GM21447 (cell line): Measurements from ENCODE around the gene BRD4.
"Not testable (repeated sequence)": the region's sequence is repeated elsewhere in the genome, so short reads cannot be mapped to it uniquely, and the experiment has no call there.

Source experiments
- ATAC-seq: cut with Tn5 transposase; IDR thresholded peaks from one replicate; pipeline ENCODE4 v1.9.1; 2021; ENCODE audit not compliant: unreplicated experiment

The BRD4 gene

DNA sequence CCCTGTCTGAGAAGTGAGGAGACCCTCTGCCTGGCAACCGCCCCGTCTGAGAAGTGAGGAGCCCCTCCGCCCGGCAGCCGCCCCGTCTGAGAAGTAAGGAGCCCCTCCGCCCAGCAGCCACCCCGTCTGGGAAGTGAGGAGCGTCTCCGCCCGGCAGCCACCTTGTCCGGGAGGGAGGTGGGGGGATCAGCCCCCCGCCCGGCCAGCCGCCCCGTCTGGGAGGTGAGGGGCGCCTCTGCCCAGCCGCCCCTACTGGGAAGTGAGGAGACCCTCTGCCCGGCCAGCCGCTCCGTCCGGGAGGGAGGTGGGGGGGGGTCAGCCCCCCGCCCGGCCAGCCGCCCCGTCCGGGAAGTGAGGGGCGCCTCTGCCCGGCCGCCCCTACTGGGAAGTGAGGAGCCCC, 30.7 kb upstream of the BRD4 start:
- ATAC-seq: not testable (repeated sequence)

DNA sequence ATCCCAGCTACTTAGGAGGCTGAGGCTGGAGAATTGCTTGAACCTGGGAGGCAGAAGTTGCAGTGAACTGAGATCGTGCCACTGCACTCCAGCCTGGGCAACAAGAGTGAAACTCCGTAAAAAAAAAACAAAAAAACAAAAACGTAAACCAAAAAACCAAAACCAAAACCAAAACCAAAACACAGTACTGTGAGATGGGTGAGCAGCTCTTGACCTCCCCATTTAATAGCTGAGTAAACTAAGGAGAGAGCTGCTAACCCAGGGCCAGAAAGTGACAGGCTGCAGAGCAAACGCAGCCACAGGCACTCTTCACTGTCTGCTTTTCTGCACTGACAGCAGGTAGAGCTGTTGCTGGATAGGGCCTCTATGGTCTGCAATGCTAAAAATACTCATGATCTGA, 27.7 kb upstream of the BRD4 start:
- ATAC-seq: not testable (repeated sequence)

DNA sequence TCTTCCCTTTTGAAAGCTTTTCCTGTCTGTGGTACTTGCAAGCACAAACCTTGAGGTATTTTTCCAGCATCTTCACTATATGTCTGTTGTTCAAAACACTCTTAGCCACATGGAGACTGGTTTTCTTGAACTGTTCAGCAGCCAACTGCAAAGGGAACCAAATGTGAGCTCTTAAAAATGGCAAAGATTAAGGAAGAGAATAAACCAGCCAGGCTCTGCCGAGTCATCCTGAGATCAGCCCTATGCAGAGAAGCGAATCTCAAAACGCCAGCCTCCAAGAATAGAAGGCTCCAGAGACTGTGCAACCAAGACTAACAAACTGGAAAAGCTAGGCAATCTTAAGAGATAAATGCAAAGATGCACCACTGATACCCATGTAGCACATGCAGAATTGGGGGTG, 26.6 kb upstream of the BRD4 start:
- no peak for ATAC-seq

DNA sequence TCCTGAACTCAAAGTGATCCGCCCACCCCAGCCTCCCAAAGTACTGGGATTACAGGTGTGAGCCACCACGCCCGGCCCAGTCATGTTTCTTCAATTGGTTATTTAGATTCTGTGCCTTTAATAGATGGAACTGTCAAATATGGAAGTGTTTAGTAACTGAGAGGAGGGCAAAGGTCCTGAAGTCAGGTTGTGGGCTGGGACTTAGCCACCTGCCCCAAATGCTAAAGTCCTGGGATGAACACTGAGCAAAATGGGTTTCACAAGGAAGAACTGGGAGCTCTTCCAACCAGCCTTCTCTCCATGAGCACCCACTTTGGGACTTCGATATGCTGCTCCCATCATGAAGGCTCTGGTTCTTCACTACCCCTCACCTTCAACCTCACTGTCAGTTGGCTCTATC, 25.6 kb upstream of the BRD4 start:
- ATAC-seq: no peak

DNA sequence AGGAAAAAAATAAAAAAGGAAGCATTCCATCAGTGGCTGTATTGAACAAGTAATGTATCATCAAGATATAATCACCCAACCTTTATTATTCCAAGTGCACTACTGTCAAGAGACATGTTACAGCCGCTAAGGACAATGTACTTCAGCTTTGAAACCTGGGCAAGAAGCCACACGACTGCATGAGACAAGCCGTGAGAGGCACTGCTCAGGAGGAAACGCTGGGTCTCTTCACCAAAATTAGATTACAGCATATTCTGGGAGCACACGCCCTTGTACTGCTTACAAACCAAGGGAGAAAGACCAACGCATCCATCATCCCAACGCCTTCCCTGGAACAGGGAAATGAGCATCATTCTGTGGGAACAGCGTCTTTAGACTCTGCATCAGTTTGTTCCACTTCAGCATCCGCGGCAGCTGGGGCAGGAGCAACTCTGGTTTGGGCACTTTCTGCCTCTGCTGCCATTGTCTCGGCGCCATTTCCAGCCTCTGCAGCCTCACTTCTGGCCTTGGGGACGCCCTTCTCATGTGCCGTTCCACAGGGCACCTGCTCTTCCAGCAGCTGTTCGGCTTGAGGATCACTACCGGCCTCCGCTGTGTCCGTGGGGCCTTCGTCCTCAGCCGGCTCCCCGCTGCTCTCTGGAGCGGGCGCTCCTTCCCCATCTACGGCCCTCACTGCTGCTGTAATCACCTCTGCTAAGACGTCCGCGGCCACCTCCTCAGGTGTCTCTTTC, 22.4 kb upstream of the BRD4 start:
- ATAC-seq: no peak

DNA sequence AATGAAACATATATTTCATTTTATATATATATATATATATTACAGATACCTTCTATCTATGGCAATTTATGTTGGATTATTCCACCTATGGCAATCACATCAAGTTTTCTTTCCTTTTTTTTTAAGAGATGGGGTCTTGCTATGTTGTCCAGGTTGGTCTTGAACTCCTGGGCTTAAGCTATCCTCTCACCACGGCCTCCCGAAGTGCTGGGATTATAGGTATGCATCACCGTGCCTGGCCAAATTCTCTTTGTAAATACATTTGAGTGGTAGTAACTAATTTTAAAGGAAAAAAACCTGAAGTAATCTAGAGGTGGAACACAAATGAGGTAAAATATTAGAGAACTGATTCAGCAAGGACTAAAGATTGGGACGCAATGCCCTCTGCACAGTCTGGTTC, 21.6 kb upstream of the BRD4 start:
- no peak for ATAC-seq

DNA sequence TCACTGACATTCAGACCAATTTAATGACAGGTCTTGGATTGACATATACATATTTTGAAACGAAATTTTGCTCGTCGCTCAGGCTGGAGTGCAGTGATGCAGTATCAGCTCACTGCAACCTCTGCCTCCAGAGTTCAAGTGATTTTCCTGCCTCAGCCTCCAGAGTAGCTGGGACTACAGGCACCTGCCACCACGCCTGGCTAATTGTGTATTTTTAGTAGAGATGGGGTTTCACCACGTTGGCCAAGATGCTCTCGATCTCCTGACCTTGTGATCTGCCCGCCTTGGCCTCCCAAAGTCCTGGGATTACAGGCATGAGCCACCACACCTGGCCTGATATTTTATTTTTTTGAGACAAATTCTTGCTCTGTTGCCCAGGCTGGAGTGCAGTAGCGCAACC, 20.2 kb upstream of the BRD4 start:
- not testable (repeated sequence) for ATAC-seq

DNA sequence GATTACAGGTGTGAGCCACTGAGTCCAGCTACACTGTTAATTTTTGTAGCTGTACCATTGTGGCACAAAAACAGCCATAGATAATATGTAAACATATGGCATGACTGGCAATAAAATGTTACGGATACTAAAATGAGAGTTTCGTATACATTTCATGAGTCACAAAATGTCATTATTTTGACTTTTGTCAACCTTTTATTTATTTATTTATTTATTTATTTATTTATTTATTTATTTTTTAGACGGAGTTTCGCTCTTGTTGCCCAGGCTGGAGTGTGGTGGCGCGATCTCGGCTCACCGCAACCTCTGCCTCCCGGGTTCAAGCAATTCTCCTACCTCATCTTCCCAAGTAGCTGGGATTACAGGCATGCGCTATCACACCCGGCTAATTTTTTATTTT, 9.0 kb upstream of the BRD4 start:
- not testable (repeated sequence) for ATAC-seq

DNA sequence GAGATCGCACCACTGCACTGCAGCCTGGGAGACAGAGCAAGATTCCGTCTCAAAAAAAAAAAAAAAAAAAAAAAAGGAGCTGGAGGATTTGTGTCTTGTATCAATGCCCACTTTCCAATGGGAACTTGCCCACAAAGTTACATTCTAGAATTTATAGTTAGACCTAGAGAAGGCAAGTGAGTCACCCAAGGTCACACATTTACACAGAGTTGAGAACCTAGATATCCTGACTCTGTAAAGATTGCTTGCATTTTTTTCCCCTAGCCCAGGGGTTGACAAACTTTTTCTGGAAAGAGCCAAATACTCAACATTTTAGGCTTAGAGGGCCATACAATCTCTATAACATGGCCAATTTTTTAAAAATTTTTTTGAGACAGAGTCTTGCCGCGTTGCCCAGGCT, 7.7 kb upstream of the BRD4 start:
- ATAC-seq: no peak

DNA sequence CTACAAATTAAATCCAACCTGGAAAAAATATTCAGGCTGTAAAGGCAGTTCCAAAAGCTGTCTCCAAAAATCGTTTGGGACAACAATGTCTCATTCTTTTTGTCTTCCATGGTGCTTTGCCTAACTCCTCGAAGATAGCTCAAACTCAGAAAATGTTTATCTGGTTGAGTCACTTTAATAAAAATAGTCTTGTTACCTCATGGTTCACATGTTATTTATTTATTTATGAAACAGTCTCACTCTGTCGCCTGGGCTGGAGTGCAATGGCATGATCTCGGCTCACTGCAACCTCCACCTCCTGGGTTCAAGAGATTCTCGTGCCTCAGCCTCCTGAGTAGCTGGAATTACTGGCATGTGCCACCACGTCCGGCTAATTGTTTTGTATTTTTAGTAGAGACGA, 4.9 kb upstream of the BRD4 start:
- ATAC-seq: no peak

DNA sequence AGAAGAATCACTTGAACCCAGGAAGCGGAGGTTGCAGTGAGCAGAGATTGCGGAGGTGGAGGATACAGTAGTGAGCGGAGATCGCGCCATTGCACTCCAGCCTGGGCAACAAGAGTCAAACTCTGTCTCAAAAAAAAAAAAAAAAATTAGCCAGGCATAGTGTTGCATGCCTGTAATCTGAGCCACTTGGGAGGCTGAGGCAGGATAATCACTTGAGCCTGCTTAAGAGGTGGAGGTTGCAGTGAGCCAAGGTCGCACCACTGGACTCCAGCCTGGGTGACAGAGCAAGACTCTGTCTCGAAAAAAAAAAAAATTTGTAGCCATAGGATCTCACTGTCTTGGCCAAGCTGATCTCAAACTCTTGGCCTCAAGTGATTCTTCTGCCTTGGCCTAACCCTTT, 3.7 kb upstream of the BRD4 start:
- ATAC-seq: not testable (repeated sequence)

DNA sequence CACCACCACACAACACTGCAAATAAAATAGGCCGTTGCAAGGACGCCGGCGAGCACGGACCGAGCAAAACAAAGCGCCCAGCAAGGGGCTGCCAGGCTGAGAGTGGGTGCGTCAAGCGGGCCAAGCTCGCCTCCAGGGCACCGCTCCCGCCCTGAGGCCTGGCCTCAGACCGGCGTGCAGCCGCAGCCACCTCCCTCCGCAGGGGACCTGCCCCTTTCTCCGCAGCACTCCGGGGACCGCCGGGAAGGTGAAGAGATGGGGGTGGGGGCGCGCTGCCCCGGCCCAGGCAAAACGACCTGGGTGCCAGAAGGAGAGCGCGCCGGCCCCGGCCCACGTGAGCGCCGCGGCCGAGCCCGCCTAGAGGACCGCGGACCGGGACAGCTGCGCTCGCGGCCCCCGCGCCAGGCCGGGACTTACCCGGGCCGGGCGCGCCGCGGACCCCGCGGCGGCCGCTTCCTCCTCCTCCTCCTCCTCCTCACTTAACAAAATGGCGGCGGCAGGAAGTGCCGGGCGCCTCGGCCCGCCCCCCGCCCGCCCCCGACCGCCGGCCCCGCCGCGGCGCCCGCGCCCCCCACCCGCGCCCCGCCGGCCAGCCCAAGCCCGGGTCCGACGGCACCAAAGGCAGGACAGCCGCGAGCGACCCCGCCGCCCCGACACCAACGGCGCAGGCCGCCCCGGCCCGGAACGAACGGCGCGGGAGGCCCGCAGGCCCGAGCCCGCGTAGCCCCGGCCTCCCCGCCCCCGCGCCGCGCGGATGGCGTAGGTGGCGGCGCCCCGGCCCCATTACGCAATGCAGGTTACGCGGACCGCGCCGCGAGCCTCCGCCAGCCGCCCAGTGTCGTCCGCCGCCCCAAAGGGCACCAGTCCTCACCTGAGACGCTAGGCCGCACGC, 674 bp downstream of the BRD4 start:
- peak; percentile 21 for ATAC-seq

DNA sequence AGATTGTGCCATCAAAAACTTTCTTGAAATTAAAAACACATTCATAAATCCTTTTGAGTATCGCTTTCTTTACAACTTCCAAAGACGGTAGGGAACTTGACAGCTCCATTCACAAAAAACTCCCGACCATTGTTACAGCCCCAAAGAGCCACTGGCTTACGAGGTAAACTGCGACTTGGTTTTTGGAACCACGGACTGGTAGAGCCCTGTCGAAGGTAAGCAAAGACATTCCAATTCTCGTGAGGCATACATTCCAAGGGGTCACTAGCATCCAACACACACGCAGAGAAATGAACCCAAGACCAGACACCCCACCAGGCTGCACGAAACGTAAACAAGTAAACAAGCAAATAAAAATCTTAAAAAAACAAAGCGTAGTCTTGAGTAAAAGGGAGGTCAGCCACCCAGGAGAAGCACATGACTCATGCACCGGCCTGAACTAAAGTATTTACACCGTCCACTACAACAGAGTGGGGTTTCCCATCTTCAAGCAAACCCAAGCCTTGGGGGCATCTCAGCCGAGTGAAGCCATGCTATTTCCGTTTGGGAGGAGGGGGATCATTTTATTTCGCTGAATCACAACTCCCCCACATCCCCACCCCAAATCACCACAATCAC, 1.4 kb downstream of the BRD4 start:
- ATAC-seq: no peak

DNA sequence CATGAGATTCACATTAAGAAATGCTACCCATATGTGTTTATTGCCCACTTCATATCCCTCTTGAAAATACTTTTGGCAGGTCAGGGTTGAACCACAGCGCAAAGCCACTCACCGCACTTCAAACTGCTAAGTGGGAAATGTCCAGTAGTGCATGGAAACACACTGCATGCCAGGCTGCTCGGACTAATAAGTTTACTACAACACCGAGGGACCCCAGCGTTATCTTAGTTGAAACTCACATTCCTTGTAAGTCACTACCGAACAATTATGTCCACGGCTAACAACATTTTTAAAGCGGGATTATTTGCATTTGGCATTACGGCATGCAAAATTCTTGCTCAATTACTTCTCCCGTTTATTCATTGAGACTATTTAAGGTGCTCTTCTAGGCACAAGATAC, 4.0 kb downstream of the BRD4 start:
- no peak for ATAC-seq

DNA sequence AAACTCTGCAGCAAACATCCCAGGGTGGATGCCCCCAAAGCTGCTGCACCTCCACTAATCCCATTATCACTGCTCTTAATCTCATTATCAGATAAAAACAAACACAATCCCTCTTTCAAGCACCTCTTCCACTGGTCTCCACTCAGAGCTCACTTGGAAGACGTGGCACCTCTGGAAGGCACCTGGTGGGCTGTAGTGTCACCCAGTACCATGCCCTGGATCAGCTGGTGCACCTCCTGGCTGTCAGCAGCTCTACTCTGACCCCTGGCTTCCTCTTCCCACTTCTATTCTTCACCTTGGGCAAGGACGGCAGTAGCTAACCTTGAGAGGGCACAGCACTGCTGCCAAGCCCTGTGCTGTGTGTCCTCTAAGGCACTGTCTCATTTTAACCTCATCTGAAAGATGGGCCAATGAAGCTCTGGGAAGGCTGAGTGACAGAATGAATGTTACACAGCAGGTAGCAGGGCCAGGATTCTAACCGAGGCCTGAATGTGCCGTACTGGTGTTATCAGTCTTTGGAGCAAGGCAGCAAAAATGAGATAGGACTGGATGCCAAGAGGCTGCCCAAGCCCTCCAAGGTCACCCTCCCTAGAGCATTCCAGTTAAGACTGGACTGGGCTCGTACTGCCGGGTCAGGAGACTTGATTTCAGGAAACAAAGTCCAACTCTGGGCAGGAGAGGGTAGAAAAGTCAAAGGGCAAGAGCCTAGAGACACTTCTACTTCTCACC, 7.4 kb downstream of the BRD4 start:
- ATAC-seq: no peak

DNA sequence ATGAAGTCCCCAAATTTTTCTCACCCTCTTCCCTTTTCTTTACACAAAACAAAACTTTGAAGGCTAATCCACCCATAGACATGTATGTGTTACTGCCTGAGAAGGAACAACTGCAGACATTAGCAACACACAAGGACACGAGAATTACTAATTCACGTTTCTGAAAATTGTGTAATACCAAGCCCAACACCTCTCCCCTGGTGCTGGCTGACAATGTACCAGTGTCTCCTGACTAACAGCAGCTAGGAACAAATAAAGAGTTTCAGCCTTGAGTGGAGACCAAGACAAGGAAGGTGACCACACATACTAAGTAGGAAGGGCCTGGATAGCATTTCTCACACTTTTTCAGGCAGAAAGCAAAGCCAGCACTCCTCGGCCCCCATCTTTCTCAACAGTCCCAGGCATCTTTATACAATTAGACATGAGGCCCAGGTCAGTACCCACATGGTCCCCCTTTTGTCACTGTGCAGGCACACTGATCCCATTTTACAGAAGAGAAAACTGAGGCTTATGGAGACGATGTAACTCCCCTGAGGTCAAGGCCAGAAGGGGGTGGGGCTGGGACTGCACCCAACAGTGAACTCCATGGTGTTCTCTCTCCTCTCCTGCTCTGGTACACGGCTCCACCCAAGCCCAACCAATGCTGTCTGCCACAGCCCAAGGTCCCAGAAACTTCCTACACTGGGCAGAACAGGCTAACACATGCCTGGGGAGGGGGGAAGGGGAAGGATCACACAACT, 8.7 kb downstream of the BRD4 start:
- no peak for ATAC-seq

DNA sequence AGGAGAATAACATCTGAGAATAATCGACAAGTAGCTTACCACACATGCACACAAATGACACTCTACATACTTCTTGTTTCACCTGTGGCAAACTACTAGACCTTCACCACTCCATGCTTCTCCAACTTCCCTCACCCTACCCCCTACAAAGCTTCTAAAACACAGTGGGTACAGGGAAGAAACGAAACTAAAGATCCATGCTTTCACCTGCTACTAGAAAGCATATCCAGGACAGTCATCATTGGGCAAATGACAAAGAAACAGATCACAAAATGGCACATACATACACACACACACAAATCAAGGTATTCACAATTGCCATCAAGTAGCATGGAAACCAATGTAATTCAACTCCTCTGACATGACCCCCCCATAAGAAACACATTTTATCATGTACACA, 10.6 kb downstream of the BRD4 start:
- no peak for ATAC-seq

DNA sequence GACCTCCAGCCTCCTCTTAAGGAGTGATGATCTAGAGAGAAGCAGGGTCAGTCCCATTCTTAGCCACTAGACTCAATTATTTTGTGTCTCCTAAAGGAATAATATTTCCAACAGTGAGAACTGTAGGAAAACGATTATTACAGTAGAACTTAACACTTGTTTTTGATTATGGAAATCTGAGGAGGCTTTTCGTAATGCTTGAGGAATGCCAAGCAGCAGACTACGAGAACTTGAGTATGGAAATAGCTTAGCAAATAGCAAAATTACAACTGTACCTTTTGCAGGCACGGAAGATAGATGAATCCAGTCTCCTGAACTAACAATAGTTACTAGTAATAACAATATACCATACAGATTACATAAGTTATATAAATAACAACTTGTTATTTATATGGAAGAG, 12.2 kb downstream of the BRD4 start:
- no peak for ATAC-seq

DNA sequence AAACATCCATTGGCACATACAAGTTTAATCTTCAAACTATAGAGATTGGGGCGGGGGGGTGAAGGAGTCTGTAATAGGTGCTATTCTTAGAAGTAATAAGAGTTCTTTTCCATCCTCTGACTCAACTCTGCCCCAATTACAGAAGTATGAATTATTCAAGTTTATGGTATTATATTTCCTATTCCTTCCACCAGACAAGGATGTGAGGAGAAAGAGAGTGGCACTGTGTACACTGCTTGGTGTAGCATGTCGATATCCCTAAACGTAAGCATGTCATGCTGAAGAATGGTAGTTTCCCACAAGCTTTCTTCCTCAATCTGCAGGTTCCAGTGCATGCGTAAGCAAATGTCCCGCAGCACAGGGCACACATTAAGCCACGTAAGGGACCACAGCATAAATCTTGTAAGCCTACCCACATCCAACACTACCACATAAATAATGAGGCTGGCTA, 14.1 kb downstream of the BRD4 start:
- no peak for ATAC-seq

DNA sequence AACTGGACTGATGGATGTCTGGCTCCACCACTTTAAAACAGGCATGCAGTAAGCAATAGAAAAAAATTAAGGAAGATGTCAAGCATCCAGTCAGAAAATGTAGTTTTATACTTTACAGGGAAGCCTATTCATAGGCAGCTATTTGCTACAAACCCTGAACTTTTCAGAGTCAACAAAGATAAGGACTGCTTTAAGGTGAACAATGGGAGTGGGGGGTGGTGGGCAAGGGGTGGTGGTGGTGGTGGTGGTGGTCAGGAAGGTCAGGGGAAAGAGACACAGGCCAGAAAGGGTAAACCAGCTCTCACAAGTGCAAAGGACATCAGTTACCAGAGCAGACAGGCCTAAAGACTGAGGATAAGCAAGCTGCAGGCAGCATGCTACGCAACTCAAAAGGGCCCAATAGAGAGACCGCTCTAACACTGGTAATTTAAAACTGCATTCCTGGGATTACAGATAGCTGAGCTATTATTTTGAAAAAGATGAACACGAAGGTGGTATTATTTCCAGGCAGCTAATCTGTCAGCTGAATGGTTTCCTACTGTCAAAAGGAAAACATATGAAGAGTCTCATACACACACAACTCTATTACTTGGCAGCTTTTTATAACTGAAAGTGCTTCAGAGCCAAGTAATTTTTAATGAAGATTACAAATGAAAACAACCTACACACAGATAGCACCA, 14.8 kb downstream of the BRD4 start:
- no peak for ATAC-seq
